GM21423 (cell line): ENCODE measurements around the gene DHRS3.
"Not testable (repeated sequence)": the region's sequence is repeated elsewhere in the genome, so short reads cannot be mapped to it uniquely, and the experiment has no call there.

Experiments used
- ATAC-seq: cut with Tn5 transposase; IDR thresholded peaks from one replicate; pipeline ENCODE4 v1.9.1; 2021; ENCODE audit warnings: mild to moderate bottlenecking, moderate library complexity; ENCODE audit not compliant: unreplicated experiment

Gene DHRS3, protein sequence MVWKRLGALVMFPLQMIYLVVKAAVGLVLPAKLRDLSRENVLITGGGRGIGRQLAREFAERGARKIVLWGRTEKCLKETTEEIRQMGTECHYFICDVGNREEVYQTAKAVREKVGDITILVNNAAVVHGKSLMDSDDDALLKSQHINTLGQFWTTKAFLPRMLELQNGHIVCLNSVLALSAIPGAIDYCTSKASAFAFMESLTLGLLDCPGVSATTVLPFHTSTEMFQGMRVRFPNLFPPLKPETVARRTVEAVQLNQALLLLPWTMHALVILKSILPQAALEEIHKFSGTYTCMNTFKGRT

DNA sequence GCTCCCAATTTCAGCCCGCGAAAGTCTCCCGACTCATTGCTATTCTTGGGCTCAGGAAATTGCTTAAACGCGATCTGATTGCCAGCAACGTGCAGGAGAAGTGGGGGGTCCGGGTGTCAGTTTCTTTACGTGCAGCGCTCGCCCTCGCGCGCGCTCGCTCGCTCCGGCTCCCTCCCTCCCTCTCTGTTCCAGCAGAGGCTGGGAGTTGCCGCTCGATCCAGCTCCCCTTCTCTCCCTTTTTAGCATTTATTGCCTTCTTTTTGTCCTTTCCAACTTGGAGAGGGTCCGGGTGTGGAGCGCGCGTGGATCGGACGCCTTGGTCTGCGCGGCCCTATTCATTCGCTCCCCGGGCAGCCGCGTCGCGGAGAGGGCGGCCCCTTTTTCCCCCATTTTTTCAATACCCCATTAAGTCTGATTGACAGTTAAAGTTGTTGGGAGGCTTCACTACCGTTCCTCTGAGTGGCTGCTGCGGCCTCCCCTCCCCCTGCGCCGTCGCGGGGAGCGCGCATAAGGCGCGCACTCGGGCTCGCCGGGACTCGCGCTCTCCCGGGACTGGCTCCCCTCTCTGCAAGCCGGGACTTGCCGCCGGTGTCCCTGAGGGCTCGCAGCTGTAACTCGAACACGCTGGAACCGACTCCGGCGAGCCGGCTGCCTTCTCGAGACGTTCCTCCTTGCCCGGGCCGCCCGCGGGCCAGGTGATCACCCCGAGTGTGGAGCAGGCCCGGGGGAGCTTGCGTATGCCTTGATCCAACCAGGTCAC lies at the start of gene DHRS3:
TSS of gene DHRS3 (minus strand) at position 310 of the 760 bp plus-strand sequence. CDS start 862 bp downstream, outside the sequence.
- no peak for ATAC-seq

DNA sequence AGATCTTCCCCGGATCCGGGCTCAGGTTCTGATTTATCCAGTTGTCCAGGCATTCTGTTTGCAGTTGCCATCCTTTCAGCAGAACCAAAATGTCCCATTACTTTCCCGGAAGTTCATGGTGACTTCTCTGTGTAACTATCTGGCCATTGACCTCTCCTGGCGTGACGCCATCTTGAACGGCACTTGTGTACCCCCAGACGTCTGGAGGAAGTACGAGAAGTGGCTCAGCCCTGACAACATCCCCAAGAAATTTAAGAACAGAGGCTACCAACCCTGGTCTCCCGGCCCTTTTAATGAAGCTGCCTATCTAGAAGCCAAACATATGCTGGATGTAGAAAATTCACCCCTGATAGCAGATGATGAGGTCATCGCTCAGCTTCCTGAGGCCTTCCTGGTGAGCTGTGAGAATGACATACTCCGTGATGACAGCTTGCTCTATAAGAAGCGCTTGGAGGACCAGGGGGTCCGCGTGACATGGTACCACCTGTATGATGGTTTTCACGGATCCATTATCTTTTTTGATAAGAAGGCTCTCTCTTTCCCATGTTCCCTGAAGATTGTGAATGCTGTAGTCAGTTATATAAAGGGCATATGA lies 48.2 kb upstream of the DHRS3 start:
- no peak for ATAC-seq

DNA sequence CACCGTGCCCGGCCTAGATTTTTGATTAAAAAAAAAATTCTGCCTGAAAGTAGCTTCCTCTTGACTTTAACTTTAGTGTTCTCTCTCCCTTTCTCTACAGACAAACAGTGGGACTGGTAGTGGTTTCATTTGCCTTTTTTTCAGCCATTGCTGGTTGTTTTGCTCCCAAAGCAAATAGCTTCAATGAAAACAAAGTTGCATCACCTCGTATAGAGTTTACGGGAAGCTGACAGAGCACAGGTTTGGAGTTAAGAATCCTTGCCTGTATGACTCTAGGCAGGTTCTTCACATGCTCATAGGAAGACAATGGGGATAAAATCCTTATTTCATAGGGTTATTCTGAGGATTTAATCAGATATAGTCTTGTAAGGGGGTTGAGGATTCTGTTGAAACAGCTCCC lies 47.5 kb upstream of the DHRS3 start:
- no peak for ATAC-seq

DNA sequence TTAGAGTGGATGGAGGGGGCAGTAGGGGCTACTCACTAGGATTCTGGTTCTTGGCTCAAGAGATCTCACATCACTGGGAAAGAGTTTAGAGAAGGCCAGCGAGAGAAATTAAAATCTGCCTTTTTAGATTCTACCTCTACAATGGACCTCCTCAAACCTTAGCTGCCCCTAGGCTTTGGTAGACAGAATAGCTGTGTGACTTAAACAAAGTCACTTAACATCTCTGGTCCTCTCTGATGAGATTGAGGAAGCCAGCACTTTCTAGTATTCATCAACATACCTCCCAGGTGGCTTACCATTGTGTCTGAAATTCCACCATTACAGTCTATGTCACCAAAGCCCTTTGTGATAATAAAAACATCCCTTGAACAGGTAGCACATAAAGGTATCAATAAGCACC lies 44.5 kb upstream of the DHRS3 start:
- ATAC-seq = no peak

DNA sequence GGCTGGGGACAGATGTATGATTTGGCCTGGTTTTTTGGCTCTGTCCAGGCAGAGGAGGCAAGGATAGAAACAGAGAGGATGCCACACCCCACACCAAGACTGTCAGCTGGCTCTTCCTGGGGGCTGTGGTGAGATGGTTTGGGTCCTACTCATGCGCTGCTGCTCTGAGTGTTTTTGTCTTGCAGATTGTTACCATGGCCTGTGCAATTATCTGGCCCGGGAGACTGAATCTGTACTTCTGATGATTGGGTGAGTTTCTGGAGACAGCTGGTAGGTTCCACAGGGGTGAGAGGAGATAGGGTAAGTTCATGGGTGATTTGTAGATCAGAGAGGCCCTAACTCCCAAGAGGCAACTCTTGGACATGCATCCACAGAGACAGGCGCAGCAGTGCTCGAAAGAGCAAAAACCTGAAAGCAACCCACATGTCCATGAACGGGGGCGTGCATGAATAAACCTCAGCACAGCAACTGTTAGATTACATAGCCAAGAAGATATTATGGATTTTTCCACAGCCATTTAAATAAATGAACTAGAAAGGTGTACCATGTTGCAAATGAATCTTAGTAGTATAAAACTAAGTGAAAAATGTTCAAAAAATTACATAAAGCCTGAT lies 43.7 kb upstream of the DHRS3 start:
- no peak for ATAC-seq

DNA sequence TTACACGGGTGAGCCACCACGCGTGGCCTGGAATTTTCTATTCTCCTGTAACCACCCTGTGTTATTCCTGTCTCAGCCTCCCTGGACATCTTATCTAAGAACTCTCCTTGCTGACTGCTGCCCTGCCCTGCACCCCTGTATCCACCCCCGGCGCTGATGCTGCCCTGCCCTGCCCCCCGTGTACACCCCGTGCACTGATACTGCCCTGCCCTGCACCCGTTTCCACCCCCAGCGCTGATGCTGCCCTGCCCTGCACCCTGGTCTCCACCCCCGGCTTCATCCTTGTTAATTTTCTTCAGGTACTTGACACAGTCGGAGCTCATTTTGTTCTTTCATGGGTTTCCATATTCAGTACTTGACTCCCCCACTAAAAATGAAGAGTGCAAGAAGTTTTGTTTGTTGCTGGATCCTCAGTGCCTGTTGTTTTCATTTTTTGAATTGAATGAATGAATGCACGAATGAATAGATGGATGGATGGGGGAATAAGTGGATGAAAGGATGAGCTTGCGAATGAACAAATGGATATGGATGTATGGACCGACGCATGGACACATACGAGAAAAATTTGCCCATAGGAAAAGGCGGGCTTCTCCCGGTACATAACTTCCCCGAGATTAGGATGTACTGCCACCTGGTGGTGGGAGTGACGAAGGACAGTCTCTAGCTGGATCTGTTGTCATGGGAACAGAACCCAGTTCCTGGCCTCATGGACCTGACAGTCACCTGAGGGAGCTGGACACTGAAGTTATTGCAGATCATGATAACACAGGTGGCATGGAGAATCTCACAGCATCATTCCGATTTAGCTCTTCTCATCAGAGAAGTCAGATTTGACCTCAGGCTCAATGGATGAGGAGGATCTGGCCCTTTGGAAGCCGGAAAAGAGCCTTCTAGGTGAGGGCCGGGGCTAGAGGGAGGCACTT lies 40.8 kb upstream of the DHRS3 start:
- ATAC-seq = peak; percentile 52

DNA sequence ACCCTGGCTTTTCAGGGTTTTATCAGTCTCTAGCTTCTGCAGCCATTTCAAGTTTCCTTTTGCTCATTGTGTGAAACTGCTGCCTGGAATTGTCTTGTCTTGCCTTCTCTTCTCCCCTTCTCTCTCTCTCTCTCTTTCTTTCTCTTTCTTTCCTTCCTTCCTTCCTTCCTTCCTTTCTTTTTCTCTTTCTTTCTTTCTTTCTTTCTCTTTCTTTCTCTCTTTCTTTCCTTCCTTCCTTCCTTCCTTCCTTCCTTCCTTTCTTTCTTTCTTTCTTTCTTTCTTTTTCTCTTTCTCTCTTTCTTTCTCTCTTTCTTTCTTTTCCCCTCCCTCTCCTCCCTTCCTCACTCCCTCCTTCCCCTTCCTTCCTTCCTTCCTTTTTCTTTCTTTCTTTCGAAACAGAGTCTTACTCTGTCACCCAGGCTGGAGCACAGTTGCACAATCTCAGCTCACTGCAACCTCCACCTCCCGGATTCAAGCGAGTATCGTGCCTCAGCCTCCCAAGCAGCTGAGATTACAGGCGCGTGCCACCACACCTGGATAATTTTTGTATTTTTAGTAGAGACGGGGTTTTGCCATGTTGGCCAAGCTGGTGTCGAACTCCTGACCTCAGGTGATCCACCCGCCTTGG lies 40.0 kb upstream of the DHRS3 start:
- ATAC-seq = not testable (repeated sequence)

DNA sequence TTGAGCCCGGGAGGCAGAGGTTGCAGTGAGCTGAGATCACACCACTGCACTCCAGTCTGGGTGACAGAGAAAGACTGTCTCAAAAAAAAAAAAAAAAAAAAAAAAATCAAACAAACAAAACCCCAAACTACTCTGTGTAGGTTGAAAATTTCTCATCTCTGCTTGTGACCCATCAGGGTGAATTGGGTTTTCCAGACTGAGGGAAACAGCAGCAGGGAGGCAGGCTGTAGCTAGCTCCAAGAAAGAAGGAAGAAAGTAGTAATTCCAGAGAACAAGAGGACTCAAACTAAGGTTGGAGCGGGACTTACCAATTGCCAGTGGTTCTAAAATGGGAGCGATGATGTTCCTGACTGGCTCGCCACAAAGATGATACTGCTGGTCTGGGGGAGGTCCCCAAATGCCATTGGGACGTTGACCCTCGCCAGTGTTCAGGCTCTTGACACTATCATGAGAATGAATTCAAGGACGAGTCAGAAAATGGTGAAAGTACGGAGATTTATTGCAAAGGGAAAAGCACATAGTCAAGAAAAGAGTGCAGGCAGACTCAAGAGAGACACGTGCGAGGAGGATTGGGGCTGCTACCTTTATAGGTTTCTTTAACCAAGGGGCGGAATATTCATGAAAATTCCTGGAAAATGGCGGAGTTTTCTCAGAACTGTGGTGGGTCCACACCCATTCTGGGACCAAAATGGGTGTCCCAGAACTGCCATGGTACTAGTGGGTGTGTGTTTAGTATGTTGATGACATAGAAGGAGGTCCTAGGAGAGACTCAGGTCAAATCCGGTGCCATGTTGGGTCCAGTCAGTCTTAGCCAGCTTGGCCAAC lies 39.3 kb upstream of the DHRS3 start:
- no peak for ATAC-seq

DNA sequence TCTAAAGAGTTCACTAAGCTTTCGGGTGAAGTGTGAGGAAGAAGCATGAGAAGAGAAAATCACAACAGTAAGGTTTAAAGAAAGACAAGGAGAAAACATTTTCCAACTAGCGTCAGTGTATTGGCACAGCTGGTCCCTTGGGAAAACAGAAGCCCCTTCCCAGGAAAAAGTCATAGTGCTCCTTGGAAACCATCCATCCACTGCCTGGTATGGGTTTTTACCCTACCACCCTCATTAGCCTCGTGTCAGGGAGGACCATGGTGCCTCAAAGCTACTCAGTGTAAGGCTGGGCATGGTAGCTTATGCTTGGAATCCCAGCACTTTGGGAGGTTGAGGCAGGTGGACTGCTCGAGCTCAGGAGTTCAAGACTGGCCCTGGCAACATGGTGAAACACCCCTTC lies 38.6 kb upstream of the DHRS3 start:
- no peak for ATAC-seq

DNA sequence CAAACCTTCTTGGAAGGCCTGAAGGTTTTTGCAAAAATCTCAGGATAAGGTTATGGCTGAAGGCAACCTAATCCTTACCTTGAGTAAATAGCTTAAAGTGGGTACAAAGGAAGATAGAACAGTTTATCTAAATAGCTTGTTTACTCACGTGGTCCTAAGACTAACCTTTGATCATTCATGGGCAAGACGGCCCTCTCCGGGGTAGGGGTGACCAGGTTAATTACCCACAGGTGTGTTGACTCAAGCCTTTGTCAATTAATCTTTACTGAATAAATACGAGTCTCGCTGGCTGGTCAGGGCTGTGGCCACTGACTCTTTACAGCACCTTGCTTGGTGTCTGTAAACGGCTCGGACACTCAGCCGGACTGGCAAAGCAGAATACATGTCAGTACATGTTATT lies 36.6 kb upstream of the DHRS3 start:
- no peak for ATAC-seq

DNA sequence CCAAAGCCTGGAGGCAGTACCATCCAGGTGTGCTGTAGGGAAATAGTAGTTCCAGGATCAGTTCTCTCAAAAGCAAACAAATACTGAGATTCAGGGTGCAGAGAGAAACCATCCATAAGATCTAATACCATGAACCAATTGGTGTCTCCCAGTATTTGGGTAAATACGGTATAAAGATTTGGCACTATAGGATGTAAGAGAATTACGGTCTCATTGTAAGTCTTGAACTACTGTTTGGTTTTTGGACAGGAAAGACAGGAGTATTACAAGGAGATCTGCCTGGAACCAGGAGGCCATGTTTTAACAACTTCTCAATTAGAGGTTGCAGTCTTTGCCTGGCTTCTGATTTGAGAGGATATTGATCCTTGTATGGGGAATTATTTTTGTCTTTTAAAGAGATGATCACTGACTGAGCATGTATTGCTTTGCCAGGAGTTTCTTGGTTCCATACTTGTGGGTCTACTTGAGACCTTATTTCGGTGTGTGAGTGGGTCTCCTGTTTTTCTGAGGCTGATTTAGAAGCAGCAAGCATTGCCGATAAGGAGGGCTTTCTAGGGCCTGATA lies 36.1 kb upstream of the DHRS3 start:
- ATAC-seq = no peak

DNA sequence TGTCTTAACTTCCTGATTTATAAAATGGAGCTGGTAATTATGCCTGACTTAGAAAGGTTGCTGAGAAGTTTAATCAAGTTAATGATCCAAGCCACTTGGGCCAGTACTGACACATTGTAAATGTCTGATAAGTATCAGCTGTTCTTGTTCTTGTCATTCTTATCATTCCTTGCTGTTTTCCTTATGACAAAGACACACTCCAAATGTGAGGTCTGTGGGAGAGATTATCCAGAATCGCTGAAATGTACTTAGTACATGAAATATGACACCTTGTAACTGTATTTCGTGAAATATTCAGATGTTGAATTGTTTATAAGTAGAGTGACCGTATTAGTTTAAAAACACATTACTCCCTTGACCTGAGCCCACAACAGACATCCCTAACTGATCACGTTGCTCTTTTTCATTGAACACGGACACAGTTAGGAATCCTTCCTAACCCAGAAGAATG lies 32.0 kb upstream of the DHRS3 start:
- ATAC-seq = no peak

DNA sequence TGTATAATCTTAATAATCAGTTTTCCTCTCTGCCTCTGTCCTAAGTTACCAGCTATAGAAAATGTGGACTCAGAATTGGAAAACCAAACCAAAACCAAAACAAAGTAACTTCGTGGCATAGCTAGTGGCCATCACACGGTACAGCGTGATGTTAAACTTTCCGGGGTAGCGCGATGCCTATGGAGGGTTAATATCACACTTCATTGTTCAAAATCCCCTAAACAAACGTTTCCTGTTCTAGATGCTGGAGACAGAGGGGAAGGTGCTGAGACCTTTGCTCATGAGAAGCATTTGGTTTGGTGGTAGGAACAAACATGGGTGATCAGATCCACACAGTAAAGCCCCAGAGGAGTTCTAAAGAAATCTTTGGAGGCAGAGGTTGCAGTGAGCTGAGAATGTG lies 30.7 kb upstream of the DHRS3 start:
- ATAC-seq = no peak

DNA sequence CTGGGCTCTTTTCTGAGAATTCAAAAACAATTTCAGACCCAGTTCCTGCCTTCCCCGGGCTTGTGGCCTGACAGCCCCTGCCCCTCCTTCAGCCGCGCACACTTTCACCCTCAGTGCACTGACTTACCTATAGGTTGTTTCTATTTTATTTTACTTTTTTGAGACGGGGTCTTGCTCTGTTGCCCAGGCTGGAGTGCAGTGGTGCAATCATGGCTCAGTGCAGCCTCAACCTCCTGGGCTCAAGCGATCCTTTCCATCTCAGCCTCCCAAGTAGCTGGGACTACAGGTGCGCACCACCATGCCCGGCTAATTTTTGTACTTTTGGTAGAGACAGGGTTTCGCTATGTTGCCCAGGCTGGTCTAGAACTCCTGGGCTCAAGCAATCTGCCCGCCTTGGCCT lies 27.4 kb upstream of the DHRS3 start:
- not testable (repeated sequence) for ATAC-seq

DNA sequence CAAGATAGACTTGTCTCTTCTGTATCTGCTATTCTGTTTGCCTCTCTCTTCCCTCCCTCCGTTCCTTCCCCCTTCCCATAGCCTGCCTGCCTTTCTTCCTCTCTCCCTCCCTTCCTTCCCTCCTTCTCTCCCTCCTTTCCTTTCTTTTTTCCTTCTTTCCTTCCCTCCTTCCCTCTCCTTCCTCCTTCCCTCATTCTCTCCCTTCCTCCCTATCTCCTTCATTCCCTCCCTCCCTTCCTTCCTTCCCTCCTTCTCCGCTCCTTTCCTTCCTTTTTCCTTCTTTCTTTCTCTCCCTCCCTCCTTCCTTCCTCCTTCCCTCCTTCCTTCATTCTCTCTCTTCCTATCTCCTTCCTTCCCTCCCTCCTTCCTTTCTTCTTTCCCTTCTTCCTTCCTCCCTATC lies 26.8 kb upstream of the DHRS3 start:
- no peak for ATAC-seq

DNA sequence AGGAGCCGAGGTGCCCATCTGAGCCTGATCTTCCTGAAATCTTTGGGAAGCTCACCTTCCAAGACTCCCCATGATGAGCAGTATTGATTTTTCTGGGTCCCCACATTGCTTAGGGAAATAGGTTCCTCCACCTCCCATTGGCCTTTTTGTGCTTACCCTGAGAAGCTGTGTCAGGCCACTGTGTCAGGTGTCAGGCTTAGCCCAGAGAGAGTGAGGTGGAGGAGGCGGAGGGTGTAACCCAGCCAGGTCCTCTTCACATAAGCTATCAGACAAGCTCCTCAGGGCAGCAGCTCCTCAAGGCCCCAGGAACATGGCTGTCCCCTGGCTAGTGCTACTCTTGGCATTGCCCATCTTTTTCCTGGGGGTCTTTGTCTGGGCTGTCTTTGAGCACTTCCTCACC lies 26.2 kb upstream of the DHRS3 start:
- no peak for ATAC-seq

DNA sequence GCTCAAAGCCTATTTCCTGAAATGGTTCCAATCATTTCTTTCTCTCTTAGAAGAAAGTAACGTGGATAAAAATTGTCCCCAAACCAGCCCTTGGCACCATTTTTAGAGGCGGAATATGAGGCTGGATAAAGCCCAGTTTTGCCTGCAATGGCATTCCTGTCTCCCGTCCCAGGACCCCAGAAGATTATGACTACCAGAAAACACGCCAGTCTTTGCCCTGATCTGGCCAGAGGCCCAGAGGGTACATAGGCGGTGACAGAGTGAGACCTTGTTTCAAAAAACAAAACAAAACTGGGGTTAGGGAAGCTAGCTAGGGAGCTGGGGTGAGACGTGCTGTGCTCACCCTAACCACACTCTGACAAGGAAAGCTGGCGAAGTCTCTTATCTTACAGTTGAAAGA lies 25.8 kb upstream of the DHRS3 start, which contains the start of gene AADACL4:
TSS of gene AADACL4 (plus strand) at position 301 of the 400 bp plus-strand sequence. CDS start 462 bp downstream, outside the sequence.
- ATAC-seq = no peak

DNA sequence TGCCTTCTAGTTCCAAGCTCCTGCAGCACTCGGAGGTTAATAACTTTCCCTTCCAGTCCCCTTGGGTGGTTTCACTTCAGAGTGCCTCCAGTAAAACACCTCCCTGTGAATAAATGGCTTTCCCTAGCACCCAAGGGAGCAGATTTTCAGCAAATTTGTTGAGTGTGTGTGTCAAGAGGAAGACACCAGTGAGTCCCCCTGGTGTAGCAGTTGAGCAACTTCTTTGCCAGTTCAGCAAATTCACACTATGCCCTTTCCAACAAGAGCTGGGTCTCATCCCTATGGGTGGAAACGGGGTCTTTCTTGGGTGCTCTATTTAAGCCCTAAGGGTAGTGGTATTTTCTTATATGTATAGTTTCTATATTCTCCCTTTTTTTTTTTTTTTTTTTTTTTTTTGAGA lies 25.1 kb upstream of the DHRS3 start:
- ATAC-seq = no peak

DNA sequence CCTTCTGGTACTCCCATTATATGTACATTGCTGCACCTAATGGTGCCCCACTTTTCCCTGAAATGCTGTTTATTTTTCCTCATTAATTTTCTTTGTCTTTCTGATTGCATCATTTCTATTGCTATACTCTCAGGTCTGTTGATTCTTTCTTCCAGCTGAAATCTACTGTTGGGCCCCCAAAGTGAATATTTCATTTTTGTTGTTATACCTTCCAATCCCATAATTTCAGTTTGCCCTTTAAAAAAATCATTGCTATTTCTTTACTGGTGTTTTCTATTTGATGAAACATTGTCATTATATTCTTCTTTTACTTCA lies 22.9 kb upstream of the DHRS3 start:
- no peak for ATAC-seq
